HCT116 (cell line): ENCODE measurements around the gene SPSB2. TPM values are rescaled to one million over a fixed set of nuclear protein-coding genes. Genes with fewer than 3 reads are reported as not detected.

Source experiments
- ATAC-seq: fragments of 200-7000 bp; cut with Tn5 transposase; 2 replicates; pipeline ENCODE4 v1.9.1; 2020; ENCODE audit warnings: mild to moderate bottlenecking, moderate library complexity
- BruUV-seq: library from RNA; stranded (reverse); fragments of 400-500 nt; replicated peaks from 2 replicates; lab custom pipeline; 2021; lab: Mats Ljungman, UMichigan
- CTCF ChIA-PET: fragments of 300-600 bp; sonication (Branson Sonifier 250); formaldehyde crosslinking; loops from one replicate; lab custom pipeline; 2021; ENCODE audit warnings: antibody characterized with exemption; lab: Charles Lee
- POLR2A ChIA-PET: fragments of 300-600, 350-600 bp; sonication (Branson Sonifier 250); formaldehyde crosslinking; loops from one replicate; lab custom pipeline; 2021; ENCODE audit warnings: antibody characterized with exemption; lab: Charles Lee
- RAD21 ChIA-PET, 2 experiments: fragments of 300-600 bp; sonication (Branson Sonifier 250); formaldehyde crosslinking; loops; one replicate each; lab custom pipeline; 2023; ENCODE audit warnings: low total read pairs in 2 of 2; ENCODE audit not compliant: uncharacterized antibody in 2 of 2, unreplicated experiment in 2 of 2, low non-redundant PET in 1 of 2; lab: Charles Lee
- DNase-seq: peaks from one replicate; pipeline ENCODE4 v3.0.0-alpha.2; 2010; ENCODE audit warnings: low read depth, low spot score
- H2AFZ ChIP-seq: fragments of 200-600 bp; shearing (Covaris generic), sonication (generic); 2 replicates; pipeline ENCODE4 v1.6.1; 2017; ENCODE audit warnings: low read depth, mixed run types, mixed read lengths, antibody characterized with exemption, low read length; ENCODE audit not compliant: poor library complexity, severe bottlenecking
- H3K27ac ChIP-seq: 2 replicates; pipeline ENCODE4 v1.5.1; 2012; ENCODE audit warnings: low read depth, low read length
- H3K27me3 ChIP-seq: fragments of 200-600 bp; sonication (generic); 2 replicates; pipeline ENCODE4 v1.6.1; 2016; ENCODE audit warnings: mixed run types, low read length, mixed read lengths; ENCODE audit not compliant: insufficient read depth
- H3K36me3 ChIP-seq, 2 experiments: fragments of 200-500 bp in 1 of 2; fragments of 200-600 bp in 1 of 2; sonication (Bioruptor generic) in 1 of 2; sonication (generic) in 1 of 2; 2 replicates each; pipeline versions ENCODE4 v1.5.1 to v1.6.1; 2014 to 2016; ENCODE audit warnings: low read length in 2 of 2, inconsistent platforms in 1 of 2, mixed read lengths in 1 of 2, mixed run types in 1 of 2; ENCODE audit not compliant: insufficient read depth in 2 of 2, control insufficient read depth in 1 of 2
- H3K4me1 ChIP-seq, 2 experiments: fragments of 200-600 bp in 1 of 2; sonication (generic) in 1 of 2; 2 replicates each; pipeline versions ENCODE4 v1.5.1 to v1.6.1; 2012 to 2017; ENCODE audit warnings: low read length in 2 of 2, inconsistent platforms in 1 of 2, mild to moderate bottlenecking in 1 of 2, mixed read lengths in 1 of 2, mixed run types in 1 of 2, moderate library complexity in 1 of 2; ENCODE audit not compliant: insufficient read depth in 2 of 2, control insufficient read depth in 1 of 2
- H3K4me2 ChIP-seq: fragments of 200-600 bp; sonication (generic); 2 replicates; pipeline ENCODE4 v1.6.1; 2017; ENCODE audit warnings: mixed run types, low read length, mixed read lengths
- H3K4me3 ChIP-seq, 2 experiments: fragments of 200-600 bp in 1 of 2; sonication (generic) in 1 of 2; replicated peaks in 1 of 2; 2 replicates each; pipeline ENCODE4 v1.5.1; 2011 to 2016; ENCODE audit warnings: low read length in 2 of 2, control low read depth in 1 of 2, low read depth in 1 of 2, mild to moderate bottlenecking in 1 of 2, mixed read lengths in 1 of 2, mixed run types in 1 of 2
- H3K79me2 ChIP-seq: fragments of 200-600 bp; sonication (generic); 2 replicates; pipeline ENCODE4 v1.6.1; 2017; ENCODE audit warnings: mild to moderate bottlenecking, mixed run types, low read length, moderate library complexity, mixed read lengths; ENCODE audit not compliant: insufficient read depth
- H3K9ac ChIP-seq: fragments of 200-600 bp; sonication (generic); 2 replicates; pipeline ENCODE4 v1.6.1; 2016; ENCODE audit warnings: low read length, mixed read lengths
- H3K9me2 ChIP-seq: fragments of 200-600 bp; sonication (generic), shearing (Covaris generic); 2 replicates; pipeline ENCODE4 v1.6.1; 2017; ENCODE audit warnings: mixed run types, mild to moderate bottlenecking, moderate library complexity; ENCODE audit not compliant: insufficient read depth
- H3K9me3 ChIP-seq, 2 experiments: fragments of 200-500 bp in 1 of 2; fragments of 200-600 bp in 1 of 2; sonication (Bioruptor generic) in 1 of 2; sonication (generic) in 1 of 2; 2 replicates each; pipeline ENCODE4 v1.6.1; 2014 to 2017; ENCODE audit warnings: low read length in 2 of 2, mixed read lengths in 2 of 2, inconsistent platforms in 1 of 2, low read depth in 1 of 2, mild to moderate bottlenecking in 1 of 2, mixed run types in 1 of 2, moderate library complexity in 1 of 2; ENCODE audit not compliant: control insufficient read depth in 1 of 2, insufficient read depth in 1 of 2
- H4K20me1 ChIP-seq: fragments of 200-600 bp; sonication (generic), shearing (Covaris generic); 2 replicates; pipeline ENCODE4 v1.6.1; 2017; ENCODE audit warnings: mixed run types, mild to moderate bottlenecking, moderate library complexity; ENCODE audit not compliant: insufficient read depth
- CTCF ChIP-seq, 3 experiments: fragments of 200-600 bp in 1 of 3; sonication (generic) in 1 of 3; IDR thresholded peaks in 2 of 3; conservative IDR thresholded peaks in 1 of 3; 2 replicates each; pipeline ENCODE4 v1.5.1; 2012 to 2017; ENCODE audit warnings: low read depth in 2 of 3, low read length in 2 of 3, antibody characterized with exemption in 1 of 3, borderline replicate concordance in 1 of 3, control low read depth in 1 of 3, mild to moderate bottlenecking in 1 of 3, mixed read lengths in 1 of 3, mixed run types in 1 of 3, moderate library complexity in 1 of 3; ENCODE audit not compliant: insufficient read depth in 1 of 3
- ELF1 ChIP-seq: IDR thresholded peaks from 2 replicates; pipeline ENCODE4 v1.6.1; 2012; ENCODE audit warnings: low read depth, borderline replicate concordance
- POLR2A ChIP-seq: IDR thresholded peaks from 2 replicates; pipeline ENCODE4 v1.7.0; 2011; ENCODE audit warnings: borderline replicate concordance; ENCODE audit not compliant: insufficient read depth, insufficient read length; ENCODE audit errors: extremely low read depth
- RAD21 ChIP-seq: IDR thresholded peaks from 2 replicates; pipeline ENCODE4 v1.6.1; 2012; ENCODE audit warnings: low read depth, mild to moderate bottlenecking
- SP1 ChIP-seq: IDR thresholded peaks from 2 replicates; pipeline ENCODE4 v1.6.1; 2012; ENCODE audit warnings: low read depth
- SRF ChIP-seq: IDR thresholded peaks from 2 replicates; pipeline ENCODE4 v1.6.1; 2012; ENCODE audit warnings: low read depth
- TCF7L2 ChIP-seq: IDR thresholded peaks from 2 replicates; pipeline ENCODE4 v1.7.0; 2011; ENCODE audit warnings: borderline replicate concordance, inconsistent platforms; ENCODE audit not compliant: insufficient read depth, insufficient read length; ENCODE audit errors: extremely low read depth
- YY1 ChIP-seq: IDR thresholded peaks from 2 replicates; pipeline ENCODE4 v1.6.1; 2011; ENCODE audit warnings: low read length, low read depth, moderate library complexity, mild to moderate bottlenecking; ENCODE audit not compliant: insufficient replicate concordance; ENCODE audit errors: extremely low read depth
- ZFX ChIP-seq: fragments of 450-650 bp; IDR thresholded peaks from 2 replicates; pipeline ENCODE4 v1.6.1; 2017
- ZNF274 ChIP-seq: fragments of 200-500 bp; sonication (Bioruptor generic); IDR thresholded peaks from 2 replicates; pipeline ENCODE4 v1.6.1; 2014; ENCODE audit warnings: mild to moderate bottlenecking, low read depth, low read length, inconsistent platforms
- intact Hi-C: fragments of 100-400 bp; cut with micrococcal nuclease; formaldehyde crosslinking; loops from 2 replicates; pipeline ENCODE4 v1.10.0; 2022
- total RNA-seq: library from RNA; stranded (reverse); gene quantifications from one replicate; pipeline ENCODE4 v1.2.1, GENCODE V29; 2021; ENCODE audit not compliant: unreplicated experiment

Gene SPSB2
- total RNA-seq, 1 experiment from 2014 or later: 10.0 TPM

GRCh38 chr12:6828781-6829535, 44.1 kb downstream of the SPSB2 start:
- H3K9ac ChIP-seq: peak overlapping the region; percentile 99
- H3K27me3 ChIP-seq: no peaks in the 10 kb centered on the region
- ChIA-PET POLR2A (interaction anchor here (1.5 to 3.6 kb wide), 4 partner anchors 12 to 104 kb away, joined by 3 to 12 read pairs (median 7); partner anchors contain the start of genes CDCA3, GNB3 and USP5), RAD21 (no interaction called here), CTCF (interaction anchor here (1.0 to 2.7 kb wide), 4 partner anchors 23 to 258 kb away, joined by 3 to 11 read pairs (median 6); partner anchors contain the start of genes CDCA3, MLF2, PTMS and USP5)
- peak; percentile 51 for ATAC-seq
- no peaks in the 10 kb centered on the region for H3K9me2 ChIP-seq
- peaks cover 12 to 30% of the 10 kb centered on the region in 2 experiments for H3K4me1 ChIP-seq
- no peak for DNase-seq
- peak overlapping the region; percentile 87 for H3K4me2 ChIP-seq
- H3K36me3 ChIP-seq: peaks cover 8 to 27% of the 10 kb centered on the region in 2 experiments; a peak in 3 of 4 replicates
- H3K79me2 ChIP-seq: peaks cover 31% of the 10 kb centered on the region
- peak overlapping the region; percentile 79 to 95 for H3K4me3 ChIP-seq
- TF ChIP-seq TCF7L2 (peak; percentile 10), SRF (no peak), ELF1 (no peak), POLR2A (peak; percentile 80), YY1 (peak; percentile 9), ZFX (peak; percentile 95; the same call in 1 of the 2 replicates)
- BruUV-seq: TSS peak; percentile 80
- H3K9me3 ChIP-seq: no peaks in the 10 kb centered on the region
- H2AFZ ChIP-seq: no peak overlapping the region
- H3K27ac ChIP-seq: peak overlapping the region; percentile 88
- intact Hi-C loops: no loop called here
- H4K20me1 ChIP-seq: no peaks in the 10 kb centered on the region

- Histone ChIP-seq H2AFZ (no peak within 1 kb of the TSS), H3K4me2 (peak within 1 kb of the TSS; percentile 91), H3K4me3 (peak within 1 kb of the TSS; percentile 79 to 95), H4K20me1 (no peaks in the 10 kb centered on the region), H3K9me3 (no peaks in the 10 kb centered on the region), H3K27me3 (no peaks in the 10 kb centered on the region), H3K9ac (peak within 1 kb of the TSS; percentile 99), H3K36me3 (peaks cover 6 to 19% of the 10 kb centered on the region in 2 experiments; a peak in 3 of 4 replicates), H3K79me2 (peaks cover 31% of the 10 kb centered on the region), H3K9me2 (no peaks in the 10 kb centered on the region), H3K4me1 (peaks cover 12 to 34% of the 10 kb centered on the region in 2 experiments), H3K27ac (peak within 1 kb of the TSS; percentile 88)
- no peak for DNase-seq
- ChIA-PET RAD21 (no interaction called here), POLR2A (interaction anchor here (1.0 to 3.6 kb wide), 4 partner anchors 24 to 139 kb away, joined by 3 to 12 read pairs (median 8); partner anchors contain the start of genes CDCA3, PTMS, USP5 and ZNF384), CTCF (interaction anchor here (1.0 to 2.7 kb wide), 5 partner anchors 24 to 257 kb away, joined by 3 to 11 read pairs (median 5); partner anchors contain the start of genes CDCA3, MLF2, PTMS and USP5)
- intact Hi-C loops: no loop called here
- peak; percentile 19 for ATAC-seq
- no TSS peak for BruUV-seq
- no peak for TF ChIP-seq SP1
- TF ChIP-seq ZNF274: no peak
- peak; percentile 7 for TF ChIP-seq TCF7L2
- no peak for TF ChIP-seq ZFX
- no peak for TF ChIP-seq ELF1
- no peak for TF ChIP-seq RAD21
- TF ChIP-seq POLR2A: peak; percentile 45
- TF ChIP-seq CTCF (IDR thresholded peaks at IDR 0.05 in 2 of 3, conservative IDR thresholded peaks at IDR 0.05 in 1 of 3; ENCODE audit: borderline replicate concordance in 1 of 3, insufficient read depth in 1 of 3, low read depth in 2 of 3, low read length in 2 of 3): no peak
Measured at GRCh38 chr12:6827982-6828780, 44.9 kb downstream of the SPSB2 start, which contains the start of gene P3H3. TSS of gene P3H3 (plus strand) at chr12:6828407. CDS start at chr12:6828441, 34 bp downstream.
